Activated CD8-positive, alpha-beta memory T cell treated with anti-CD3 and anti-CD28 coated beads, Interleukin-2, amount 50 U/mL, for 1 hour (primary cell): ENCODE measurements around the gene LAMB1.

Experiments
- DNase-seq: peaks from one replicate; pipeline ENCODE4 v3.0.0-alpha.2; 2020; ENCODE audit errors: extremely low read depth

The LAMB1 gene

DNA sequence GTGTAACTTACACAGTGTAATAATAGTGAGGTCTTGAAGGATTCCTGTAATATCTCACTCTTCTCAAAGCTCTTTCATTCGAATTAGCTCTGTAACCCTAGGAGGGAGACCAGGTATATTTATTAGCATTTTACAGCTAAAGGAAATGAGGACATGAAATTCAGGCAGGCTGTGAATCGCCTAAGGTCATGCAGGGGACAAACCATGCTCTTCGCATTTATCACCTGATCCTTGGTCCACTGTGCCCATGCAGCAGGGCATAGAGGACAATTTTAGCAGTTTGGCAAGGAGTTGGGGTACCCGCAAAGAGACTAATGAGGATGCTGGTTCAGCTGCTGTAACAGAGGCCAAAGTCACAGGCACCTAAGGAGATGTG is 14.8 kb upstream of the LAMB1 start:
- no peak for DNase-seq

DNA sequence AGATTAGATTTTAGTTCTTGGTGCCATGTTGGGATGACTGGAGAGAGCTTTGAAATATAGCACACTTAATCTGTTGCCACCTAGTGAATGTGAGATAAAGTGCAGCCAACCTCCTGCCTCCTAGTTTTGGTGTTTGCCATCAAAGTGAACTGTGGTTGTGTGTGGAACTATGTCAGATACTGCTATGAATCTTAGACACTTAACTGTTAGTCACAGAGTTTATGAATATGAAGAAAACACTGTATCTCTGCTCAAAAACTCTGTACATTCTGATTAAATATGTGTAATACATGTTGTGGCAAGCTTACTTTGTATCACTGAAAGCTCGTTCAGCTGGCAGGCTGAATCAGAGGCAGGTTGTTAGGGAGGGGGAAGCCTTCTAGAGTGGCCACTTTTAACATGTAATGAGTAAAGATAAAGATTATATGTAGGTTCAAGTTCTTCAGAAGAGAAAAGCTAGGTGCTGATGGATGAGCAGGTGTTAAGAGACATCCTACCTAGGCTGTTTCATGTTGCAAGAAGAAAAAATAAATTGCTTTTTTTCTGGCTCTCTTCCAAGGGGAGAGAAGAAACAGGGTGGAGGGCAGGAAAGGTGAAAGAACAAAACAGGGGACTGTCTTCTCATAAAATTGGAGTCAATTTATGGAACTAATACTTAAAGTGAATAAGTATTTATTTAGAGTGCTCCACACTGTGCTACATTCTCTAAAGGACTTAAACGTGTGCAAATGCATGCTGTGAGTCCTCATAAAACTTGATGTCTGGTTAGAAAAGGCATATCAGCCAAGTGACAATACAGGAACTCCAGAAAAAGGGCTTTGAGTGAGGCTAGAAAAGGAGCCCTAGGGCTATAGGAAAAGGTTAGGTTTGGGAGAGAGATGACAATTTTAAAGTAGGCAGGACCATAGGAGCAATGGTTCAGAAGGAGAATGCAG is 14.1 kb upstream of the LAMB1 start:
- DNase-seq, result no peak

DNA sequence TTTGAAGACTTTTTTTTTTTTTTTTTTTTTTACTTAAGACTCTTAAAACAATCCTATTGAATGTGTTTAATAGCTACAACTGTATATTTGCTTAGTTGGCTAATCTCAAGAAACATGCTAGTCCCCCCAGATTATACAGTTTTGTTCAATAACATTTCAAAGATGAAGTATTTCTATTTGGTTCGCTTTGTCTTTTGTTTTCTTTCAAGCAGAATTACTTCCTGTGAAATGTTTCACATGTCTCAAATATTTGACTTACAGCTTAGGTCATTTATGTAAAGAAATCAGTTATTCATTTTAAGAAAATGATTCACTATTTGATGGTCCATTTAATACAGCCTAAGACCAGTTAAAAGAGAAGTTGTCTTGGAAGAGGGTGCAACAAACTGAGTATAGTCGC is 12.8 kb upstream of the LAMB1 start:
- no peak for DNase-seq

DNA sequence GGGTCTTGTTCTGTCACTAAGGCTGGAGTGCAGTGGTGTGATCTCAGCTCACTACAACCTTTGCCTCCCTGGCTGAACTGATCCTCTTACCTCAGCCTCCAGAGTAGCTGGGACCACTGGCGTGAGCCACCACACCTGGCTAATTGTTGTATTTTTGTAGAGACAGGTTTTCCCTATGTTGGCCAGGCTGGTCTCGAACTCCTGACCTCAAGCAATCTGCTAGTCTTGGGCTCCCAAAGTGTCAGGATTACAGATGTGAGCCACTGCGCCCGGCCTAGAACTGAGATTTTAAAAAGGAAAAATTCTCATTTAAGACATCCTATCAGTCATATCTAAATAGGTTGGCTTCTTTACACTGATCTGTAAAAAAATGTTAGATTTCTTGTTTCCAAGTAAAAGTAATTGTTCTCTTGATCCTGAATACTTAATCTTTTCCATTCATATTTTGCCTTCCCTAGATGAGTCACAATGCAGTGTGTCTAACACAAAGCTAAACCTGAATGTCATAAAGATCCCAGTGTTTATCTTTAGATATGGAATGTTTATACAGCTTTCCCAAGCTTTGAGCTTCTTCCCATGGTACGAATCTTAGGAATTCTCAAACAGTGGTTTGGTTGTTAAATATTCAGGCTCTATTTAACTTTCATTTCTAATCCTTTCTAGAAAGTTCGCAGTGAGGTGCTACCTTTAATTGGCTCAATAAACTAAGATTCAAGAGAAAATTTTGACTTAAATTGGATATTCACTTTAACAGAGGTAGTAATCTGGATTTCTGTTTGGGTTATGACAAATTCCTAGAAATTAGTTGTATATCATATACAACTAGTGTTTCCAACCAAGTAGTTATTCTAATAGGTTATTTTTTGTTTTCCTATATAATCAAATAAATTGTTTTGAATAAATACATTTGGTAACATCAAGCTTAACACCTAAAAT is 12.1 kb upstream of the LAMB1 start:
- DNase-seq, result no peak

DNA sequence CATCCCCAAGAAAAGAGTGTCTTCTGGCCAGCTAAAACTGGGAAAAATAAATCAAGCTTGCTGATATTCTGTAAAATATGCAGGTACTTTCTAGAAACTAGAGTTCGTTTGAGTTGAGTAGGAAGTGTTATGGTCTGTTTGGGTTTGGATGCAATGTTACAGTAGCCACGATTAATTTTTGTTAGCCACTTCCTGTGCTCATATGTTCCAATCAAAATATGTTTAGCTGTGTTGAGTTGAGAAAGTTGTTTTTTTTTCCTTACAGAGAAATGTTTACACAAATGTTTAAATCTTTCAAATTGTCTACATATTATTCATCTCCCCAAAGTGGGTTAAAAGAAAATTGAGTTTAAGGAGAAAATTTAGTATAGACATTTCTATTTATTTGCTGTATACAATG is 11.3 kb upstream of the LAMB1 start:
- no peak for DNase-seq

DNA sequence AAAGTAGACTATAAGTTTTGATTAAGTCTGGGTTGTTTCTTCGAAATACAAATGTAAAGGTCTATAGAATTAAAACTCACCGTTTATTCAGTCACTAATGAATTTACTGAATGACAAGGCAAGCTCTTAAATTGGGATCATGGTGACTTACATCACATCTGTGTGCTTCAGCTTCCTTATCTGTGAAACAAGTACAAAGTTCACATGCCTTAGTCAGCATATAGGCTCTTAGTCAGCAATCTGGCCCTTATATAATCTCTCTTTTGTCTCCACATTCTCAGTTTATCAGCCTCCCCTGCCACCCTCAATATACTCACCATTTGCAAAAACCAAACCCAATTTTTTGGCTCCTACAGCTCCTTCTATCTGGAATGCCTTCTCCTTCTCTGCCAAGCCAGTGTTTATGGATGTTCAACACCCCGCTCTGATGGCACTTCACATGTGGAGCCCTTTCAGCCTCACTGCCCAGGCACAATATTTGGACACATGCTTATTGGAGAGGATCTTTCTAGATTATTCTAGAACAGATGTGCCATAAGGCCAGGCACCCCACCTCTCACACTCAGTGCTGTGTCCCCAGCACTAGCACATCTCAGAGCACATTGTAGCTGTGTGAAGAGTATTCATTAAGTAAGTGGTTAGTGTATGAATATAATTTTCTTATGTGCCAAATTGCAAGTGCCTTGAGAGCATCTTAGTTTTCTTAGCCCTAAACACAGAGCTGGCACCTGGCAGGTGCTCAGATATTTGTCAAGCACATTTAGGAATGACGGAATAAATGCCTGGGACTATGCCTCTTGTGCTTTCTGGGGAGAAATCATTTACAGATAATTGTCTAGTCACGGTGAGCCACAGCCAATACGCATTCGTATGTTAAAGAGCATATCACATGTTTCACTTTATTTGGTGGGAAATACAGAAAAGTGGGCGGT is 9.8 kb upstream of the LAMB1 start:
- no peak for DNase-seq

DNA sequence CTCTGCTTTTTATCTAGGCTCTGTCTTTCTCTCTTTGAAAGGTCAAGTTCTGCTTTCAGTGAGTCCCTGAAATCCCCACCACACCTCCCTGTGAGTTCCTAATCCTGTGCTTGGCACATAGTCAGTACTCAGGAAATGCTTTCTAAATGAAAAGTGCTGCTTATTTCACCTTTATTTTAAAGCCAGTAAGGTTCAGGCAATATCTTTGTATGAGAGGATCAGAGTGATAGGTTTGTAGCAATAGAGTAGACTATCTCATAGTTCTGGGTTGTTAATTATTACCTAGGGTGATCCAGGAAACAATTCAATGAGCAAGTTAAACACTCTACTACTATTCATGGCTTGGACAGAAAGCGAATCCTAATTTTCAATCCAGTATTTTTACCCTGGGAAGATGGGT is 7.4 kb upstream of the LAMB1 start:
- no peak for DNase-seq

DNA sequence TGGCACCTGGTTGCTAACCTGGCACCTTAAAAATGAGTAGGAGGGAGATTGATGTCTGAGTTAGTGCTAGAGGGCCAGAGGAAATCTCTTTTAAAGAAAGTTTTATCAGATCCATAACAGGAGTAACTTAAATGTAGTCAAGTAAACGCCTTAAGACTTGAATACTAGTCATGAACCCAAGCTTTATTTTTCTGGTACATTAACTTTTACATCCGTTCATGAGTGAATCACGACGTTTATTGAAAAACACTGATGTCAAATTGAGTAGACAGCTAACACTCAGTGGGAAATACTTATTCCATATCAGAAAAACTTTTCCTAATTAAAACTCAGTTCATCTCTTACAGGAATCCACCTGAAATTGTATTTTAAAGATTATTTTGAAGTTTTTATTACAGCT is 6.9 kb upstream of the LAMB1 start:
- DNase-seq, result no peak

DNA sequence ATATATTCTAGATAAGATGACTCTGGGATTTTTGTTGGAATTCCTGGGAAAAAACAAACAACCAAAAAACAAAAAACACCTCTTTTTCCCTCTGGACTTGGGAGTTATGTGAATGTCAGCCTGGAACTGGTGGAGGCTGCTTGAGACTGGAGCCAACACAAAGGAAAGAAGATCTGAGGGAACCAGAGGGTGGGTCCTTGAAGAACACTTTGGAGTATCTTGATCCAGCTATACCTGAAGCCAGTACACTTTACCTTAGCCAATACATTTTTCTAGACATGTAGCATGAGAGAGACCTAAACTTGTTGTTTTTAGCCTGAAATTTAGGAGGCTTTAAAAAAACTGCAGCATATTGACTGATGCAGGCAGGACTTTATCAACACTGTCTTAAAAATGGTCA is 5.9 kb upstream of the LAMB1 start:
- DNase-seq, result no peak

DNA sequence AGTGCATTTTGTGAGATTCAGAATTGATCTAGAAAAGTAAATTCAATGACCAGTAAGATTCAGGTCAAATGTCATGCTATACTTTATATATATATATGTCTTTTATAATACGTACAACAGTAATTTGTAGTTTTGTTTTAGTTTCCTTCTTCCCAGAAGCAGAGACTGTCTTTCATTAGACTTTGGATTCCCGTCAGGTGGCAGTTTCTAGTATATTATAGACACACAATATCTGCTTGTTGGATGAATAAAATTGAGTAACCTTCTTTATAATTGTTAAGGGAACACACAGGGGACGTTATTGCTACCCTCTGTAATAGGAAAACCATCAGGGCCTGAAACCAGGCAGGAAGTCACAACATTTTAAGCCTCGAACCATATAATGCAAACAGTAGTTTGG is 5.3 kb upstream of the LAMB1 start:
- DNase-seq, result no peak

DNA sequence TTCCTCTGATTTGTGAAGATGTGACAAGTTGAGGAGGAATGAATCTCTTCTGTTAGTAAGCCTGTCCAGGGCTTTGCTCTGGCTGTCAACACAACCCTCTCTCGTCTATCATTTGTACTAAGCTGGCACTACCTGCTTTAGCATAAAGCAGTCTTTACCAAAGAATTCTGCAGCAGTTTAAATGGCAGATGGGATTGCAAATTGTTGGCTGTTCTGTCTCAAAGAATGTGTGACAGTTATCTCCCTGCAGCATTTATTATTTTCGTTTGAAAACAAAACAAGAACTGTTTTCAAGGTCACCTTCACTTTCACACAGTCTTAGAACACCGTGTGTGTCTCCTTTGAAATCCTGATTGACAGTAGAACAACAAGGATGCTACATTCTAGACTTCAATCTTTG is 4.8 kb upstream of the LAMB1 start:
- no peak for DNase-seq

DNA sequence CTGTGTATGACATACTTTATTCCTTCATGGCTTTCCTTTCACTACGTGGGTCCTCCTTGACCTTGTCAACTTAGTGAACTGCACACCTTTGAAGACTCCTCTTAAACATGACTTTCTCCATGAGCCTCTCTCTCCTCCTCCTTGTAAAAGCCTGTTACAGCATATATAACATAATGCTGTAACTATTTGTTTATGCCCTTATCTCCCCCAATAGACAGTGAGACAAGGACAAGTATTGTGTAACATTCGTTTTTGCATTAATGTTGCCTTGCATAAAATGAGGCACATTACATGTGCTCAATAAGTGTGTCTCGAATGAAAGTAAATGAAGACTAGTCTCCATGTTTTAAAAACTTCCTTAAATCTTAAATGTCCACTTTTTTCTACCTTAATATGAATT is 4.3 kb upstream of the LAMB1 start:
- DNase-seq, result no peak

DNA sequence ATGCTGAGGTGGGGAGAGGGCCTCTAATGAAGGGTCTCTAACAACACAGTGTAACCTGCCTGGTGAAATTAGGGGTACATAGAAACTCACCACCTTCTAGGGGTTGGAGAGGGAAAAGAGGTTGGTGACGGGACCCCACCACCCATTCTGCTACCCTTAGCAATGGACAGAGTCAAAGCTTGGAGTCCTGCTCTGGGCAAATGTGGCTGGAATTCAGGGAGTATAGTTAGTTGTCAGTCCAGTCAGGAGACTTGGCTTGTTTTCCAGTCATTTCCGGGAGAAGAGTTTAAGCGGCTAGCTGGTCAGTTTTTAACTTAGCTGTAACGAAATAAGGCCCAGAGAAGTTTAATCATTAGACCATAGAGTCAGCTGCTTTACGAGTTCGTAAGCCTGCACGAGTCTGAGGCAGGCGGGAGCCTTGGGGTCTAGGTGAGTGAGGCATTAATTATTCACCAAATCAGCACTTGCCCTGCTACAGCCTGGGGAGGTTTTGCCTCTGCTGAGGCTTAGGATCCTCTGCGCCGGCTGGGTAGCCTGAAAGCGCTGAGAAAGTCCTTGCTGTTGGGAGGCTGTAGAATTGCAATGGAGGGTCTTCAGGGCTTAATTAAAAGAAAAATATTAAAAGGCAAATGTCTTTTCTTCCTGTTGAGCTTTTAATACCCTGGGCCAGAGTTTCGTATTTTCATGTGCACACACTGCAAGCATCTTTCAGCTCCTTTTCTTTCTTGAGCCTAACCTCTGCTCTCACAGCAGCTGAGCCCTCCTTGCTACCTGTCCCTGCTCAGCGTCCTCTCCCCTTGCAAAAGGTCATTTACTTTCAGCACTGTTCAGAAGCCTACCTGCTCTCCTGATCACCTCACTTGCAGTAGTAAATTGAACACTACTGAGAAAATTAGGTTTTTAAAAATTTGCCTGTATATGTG is 1.5 kb upstream of the LAMB1 start:
- no peak for DNase-seq

DNA sequence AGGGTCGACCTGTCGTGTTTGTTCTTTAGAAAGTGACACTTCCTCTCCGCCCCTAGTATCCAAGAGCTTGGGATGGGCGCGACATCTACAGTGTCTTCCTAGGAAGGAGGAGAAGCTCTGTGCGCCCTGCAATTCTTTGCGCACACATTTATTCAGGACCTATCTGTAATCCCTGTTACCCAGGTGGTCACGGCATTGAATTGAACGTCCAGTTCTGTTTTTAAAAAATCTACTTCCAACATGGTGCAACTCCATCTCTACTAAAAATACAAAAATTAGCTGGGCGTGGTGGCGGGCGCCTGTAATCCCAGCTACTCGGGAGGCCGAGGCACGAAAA is 606 bp upstream of the LAMB1 start:
- DNase-seq, result no peak

DNA sequence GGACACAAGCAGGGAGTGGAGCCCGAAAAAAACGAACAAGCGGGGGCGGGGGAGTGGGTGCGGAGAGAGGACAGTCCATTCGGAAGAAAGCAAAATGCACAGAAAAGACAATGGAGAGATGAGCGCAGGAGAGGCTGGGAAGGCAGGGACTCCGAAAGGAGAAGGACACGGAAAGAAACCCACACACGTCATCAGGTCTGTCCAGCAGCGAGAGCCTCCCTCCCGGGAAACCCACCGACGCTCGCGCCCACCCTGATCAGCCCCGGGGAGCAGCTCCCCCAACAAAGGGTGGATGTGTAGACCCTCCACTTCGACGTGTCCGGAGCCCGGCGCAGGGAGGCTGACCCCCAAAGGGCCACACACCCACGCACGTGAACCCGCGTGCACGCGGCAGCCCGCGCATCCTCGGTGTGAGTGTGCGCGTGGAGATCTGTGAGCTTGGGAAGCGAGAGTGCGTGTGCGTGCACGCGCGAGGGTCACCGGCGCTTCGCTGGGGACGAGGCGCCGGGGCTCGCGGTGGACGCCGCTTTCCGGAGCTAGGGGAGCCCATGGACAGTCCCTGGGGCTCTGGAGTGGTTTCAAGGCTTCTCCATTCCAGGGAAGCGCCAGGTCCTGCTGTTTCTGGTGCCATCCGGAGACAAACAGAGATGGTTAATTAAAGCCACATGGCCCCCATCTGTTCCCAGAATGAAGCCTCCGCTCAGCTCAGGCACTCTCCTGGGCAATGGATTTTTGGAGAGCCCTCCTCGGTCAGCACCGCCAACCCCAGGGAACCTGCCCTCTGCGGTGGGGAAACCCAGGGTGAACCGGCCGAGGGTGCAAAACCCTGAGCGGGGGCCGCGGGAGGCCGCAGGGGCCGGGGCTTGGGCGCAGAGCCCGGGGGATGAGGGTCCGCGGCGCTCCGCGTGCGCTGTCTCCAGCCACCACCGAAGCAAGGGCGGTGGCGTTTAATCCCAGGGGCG is 916 bp downstream of the LAMB1 start:
- no peak for DNase-seq

DNA sequence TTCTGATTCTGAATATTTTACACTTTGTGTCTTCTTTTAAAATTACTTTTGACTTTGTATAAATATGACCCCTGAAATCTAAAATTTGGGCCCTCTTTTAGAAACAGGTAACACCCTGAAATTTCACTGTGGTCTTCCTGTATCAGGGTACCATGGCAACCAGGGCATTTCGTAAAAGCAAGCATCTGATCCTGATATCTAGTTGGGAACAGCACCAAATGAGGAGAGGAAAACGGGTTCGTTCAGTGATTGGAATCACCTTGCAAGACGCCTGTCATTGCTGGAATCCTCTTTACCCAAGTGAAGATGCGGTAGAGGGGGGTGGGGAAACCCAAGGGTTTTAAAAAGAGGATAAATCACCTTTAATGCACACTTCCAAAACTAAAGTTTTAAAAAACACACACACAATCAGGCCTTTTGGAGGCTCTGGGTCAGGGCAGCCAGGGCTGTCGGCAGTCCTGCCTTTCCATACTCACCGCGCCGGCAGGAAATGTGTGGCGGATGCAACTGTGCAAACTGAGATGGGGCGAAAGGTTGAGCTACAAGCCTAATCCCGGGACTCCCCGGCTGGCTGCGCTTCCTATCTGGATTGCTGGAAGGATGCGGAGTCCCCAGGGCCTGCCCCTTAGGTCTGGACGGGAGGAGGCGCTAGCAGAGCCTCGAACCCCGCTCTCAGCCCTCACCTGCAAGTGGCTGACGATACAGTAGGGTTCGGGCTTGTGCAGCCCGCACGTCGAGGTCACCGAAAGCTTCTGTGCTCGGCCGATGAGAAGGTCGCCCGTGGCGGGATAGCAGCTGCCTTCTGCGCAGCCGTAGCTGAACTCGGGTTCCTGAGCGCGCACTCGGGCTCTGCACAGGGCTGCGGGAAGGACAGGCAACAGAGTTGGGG is 1.8 kb downstream of the LAMB1 start:
- DNase-seq, result no peak

DNA sequence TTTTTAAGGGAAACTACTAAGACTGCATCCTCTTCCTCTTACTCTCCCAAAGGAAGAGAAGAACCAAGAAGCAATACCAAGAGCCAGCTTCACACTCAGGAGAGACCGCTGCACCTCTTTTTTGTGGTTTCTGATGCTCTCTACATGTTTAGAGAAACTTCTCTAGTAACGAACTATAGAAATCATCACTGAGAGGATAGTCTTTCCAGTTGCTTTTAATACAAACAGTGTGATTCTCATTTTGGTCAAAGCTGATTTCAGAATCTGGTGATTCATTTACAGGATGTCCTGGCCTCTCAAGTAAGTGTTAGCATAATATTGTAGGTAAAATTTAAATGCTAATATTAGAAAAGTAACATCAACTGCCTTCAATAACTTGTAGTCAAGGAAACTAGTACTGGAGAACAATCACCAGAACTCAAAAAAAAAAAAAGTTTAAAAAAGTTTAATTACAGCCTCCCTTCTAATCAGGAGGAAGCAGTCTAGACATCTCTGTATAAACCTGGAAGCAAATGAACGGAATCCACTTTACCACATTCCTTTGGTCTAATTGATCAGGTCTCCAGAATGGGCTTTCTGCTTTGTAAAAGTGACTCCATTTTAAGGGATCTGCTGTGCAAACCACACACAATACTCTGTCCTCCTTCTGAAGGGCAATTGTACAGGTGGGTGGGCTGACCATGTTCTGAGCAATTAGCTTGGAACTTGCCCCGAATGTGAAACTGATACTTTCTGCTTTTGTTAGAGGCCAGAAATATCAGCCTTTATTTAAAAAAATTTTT is 3.0 kb downstream of the LAMB1 start:
- DNase-seq, result no peak
